HG03521 (cell line): ENCODE results near the gene MSRB1.
A peak's percentile ranks its signal among the peaks of the same experiment; 100 is the strongest.
"Not testable (repeated sequence)": the region's sequence is repeated elsewhere in the genome, so short reads cannot be mapped to it uniquely, and the experiment has no call there.

Experiments used
- ATAC-seq: cut with Tn5 transposase; IDR thresholded peaks from one replicate; pipeline ENCODE4 v1.9.1; 2021; ENCODE audit warnings: mild to moderate bottlenecking, moderate library complexity; ENCODE audit not compliant: unreplicated experiment

The MSRB1 gene

GRCh38 chr16:1941162-1942046 is 1.6 kb downstream of the MSRB1 start:
- ATAC-seq, result no peak

- ATAC-seq, result no peak
Observed at GRCh38 chr16:1940273-1941161, 2.5 kb downstream of the MSRB1 start.

DNA sequence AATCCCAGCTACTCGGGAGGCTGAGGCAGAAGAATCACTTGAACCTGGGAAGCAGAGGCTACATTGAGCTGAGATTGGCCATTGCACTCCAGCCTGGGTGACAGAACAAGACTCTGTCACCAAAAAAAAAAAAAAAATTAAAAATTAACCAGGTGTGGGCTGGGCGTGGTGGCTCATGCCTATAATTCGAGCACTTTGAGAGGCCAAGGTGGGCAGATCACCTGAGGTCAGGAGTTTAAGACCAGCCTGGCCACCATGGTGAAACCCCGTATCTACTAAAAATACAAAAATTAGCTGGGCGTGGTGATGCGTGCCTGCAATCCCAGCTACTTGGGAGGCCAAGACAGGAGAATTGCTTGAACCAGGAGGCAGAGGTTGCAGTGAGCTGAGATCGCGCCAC is 3.2 kb downstream of the MSRB1 start:
- ATAC-seq, result not testable (repeated sequence)

- ATAC-seq, result no peak
Observed at GRCh38 chr16:1938910-1939309, 4.1 kb downstream of the MSRB1 start.

- ATAC-seq, result no peak
Observed at GRCh38 chr16:1938316-1938715, 4.7 kb downstream of the MSRB1 start.

- ATAC-seq, result no peak
Observed at GRCh38 chr16:1936945-1937479, 6.0 kb downstream of the MSRB1 start.

GRCh38 chr16:1933097-1933661 is 9.8 kb downstream of the MSRB1 start:
- ATAC-seq, result no peak

GRCh38 chr16:1932050-1933028 is 10.7 kb downstream of the MSRB1 start:
- ATAC-seq, result no peak

- ATAC-seq, result no peak
Observed at GRCh38 chr16:1930338-1930720, 12.7 kb downstream of the MSRB1 start.

DNA sequence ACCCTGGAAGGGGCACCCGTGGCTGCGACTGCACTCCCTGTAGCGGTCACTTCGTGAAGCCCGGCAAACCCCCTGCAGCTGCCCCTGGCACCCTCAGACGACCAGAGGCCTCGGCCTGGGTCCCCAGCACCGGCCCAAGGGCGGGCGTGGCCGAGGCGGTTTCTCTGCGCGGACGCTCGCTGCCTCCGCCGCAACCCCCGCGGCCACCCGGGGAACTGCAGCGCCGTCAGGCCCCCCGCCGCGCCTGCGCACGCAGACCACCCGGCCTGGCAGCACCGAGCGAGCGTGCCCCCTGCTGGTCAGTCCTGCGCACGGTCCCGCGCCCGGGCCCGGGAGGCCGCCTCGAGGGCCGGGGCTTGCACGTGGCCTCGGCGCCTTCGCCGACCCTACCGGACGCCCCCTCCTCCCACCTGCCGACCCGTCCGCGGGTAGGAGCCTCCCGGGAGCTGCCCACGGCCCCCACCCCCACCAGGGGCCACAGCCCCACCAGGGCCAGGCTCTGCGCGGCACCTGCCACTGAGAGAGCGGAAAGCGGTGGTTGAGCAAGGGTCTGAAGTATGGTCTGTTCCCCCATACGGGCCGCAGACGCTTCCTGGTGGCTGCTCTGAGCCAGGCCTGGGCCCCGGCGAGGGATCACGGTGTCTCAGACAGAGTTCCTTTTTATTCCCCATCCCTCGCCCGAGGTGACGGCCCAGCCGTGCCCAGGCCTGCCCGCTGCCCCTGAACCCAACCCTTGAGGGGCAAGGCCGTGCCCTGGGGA is 13.2 kb downstream of the MSRB1 start:
- peak; percentile 93 for ATAC-seq

DNA sequence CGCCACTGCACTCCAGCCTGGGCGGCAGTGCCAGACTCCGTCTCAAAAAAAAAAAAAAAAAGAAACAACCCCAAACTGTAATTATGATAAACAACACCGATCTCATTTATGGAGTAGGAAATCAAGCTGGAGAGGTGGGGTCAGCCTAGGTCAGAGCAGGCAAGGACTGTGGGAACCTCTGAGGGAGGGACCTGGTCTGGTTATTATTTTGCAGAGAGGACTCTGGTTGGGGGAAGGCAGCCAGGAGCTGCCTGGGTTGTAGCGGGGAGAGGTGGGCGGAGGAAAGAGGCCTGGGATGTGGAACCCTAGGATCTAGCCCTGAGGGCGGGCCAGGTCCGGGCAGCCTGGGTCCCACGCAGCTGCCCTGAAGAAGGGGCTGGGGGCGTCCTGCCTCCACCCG is 13.9 kb downstream of the MSRB1 start:
- ATAC-seq, result no peak

DNA sequence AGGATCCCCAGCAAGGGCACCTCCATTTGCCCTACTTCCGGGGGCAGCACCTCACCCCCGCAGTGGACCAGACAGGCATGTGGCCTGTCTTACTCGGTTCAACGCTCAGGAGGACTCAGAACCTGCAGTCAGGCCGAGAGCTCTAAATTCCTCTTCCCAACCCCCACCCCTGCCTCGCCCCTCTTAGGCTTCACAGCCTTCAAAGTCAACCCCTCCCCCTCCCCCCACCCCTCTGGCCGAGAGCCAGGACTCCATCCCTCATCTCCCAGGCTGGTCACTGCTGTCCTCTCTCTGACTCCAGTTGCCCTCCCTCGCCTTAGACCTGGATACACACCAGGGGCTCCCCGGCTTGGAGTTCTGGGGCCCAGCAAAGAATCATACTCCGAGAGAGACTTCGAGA is 16.7 kb downstream of the MSRB1 start:
- ATAC-seq, result no peak

- ATAC-seq, result no peak
Observed at GRCh38 chr16:1924095-1924494, 18.9 kb downstream of the MSRB1 start.

DNA sequence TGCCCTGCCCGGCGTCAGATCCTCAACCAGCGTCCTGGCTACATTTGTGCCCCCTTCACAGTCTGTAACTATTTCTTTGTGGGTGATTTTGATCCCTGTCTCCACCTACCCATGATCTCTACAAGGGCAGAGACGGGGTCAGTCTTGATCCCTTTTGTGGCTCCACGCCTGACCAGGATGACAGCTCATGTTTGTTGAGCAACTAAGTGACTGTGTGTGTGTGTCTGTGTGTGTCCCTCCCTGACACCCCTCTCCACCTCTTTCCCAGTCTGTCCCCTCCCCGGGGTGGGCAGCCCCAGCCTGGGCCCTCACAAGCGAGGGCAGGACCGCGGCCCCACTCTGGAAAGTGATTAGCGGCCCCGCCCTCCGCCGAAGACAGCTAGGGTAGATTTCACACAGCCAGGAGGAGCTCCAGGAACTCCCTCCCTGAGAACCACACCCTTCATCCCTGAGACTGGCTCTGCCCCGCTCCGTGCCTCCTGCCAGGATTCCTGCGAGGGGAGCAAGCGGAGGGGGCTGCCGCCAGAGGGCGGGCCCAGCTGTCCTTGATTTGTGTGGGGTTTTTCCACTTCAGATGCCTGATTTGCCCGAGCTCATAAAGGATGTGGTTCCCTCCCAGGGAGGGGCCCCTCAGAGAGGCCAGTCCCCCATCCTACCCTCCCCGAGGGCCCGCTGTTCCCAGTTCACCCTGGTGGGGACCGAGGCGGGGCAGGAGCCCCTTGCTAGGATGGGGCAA is 19.5 kb downstream of the MSRB1 start:
- ATAC-seq, result no peak

- no peak for ATAC-seq
Observed at GRCh38 chr16:1922357-1922756, 20.6 kb downstream of the MSRB1 start.

- ATAC-seq, result no peak
Observed at GRCh38 chr16:1920727-1921171, 22.2 kb downstream of the MSRB1 start.

- ATAC-seq, result not testable (repeated sequence)
Observed at GRCh38 chr16:1920122-1920521, 22.9 kb downstream of the MSRB1 start.

DNA sequence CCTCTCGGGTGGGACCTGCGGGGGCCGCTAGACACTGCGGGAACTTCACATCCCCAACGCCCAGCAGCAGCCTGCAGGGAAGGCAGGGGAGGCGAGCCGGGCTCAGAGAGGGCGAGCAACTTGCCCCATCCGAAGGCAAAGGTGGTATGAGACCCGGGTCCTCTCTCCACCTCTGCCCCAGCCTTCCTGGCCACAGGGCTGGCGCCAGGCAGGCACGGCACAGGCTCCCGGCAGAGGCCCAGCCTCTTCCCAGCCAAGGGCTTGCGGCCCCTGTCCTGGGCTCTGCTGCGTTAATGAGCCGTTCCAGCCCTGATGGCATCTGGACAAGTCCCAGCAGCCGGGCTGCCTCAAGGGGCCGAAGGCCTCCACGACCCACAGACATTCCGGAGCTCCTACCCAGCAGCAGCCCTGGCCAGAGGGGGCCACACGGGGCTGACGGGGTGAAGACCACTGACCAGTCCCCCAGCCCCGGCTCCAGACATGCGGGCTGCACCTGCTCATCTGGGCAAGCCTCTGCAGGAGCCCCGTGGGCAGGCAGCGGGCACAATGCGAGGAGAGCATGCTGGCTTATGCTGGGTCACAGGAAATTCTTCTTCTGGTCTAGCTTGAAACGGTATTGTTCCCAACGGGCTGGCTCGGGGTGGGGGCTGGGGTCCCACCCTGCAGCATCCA is 23.5 kb downstream of the MSRB1 start:
- no peak for ATAC-seq
